HEK293 (cell line): ENCODE measurements around the gene ALAD.

Experiments
- CTCF ChIA-PET: fragments of 350-600 bp; formaldehyde crosslinking; extraction: SDS; loops from one replicate; lab custom pipeline; 2021; ENCODE audit warnings: antibody characterized with exemption; lab: Yijun Ruan, JAX
- POLR2A ChIA-PET: fragments of 300-600 bp; formaldehyde crosslinking; extraction: SDS; loops from one replicate; lab custom pipeline; 2020; ENCODE audit warnings: antibody characterized with exemption, inconsistent platforms; lab: Yijun Ruan, JAX
- H3K27ac ChIP-seq: fragments of 200-500 bp; sonication (Bioruptor generic); 2 replicates; pipeline ENCODE4 v1.5.1; 2014; ENCODE audit warnings: low read depth, low read length, control low read depth, inconsistent platforms; ENCODE audit errors: extremely low read depth
- H3K36me3 ChIP-seq, 2 experiments: fragments of 200-500 bp in 1 of 2; sonication (Bioruptor generic) in 1 of 2; 1 replicate in 1 of 2; 2 replicates in 1 of 2; pipeline ENCODE4 v1.5.1; 2014 to 2017; ENCODE audit warnings: inconsistent platforms in 2 of 2, low read length in 2 of 2; ENCODE audit not compliant: control insufficient read depth in 2 of 2, insufficient read depth in 1 of 2
- H3K4me1 ChIP-seq: fragments of 200-500 bp; sonication (Bioruptor generic); 2 replicates; pipeline ENCODE4 v1.5.1; 2014; ENCODE audit warnings: mild to moderate bottlenecking, low read length, inconsistent platforms; ENCODE audit not compliant: control insufficient read depth, insufficient read depth
- H3K4me3 ChIP-seq: 2 replicates; pipeline ENCODE4 v1.5.1; 2011; ENCODE audit warnings: low read depth, mild to moderate bottlenecking, control low read depth, low read length, moderate library complexity
- H3K9me3 ChIP-seq: fragments of 200-500 bp; sonication (Bioruptor generic); 2 replicates; pipeline ENCODE4 v1.5.1; 2014; ENCODE audit warnings: low read depth, low read length, inconsistent platforms; ENCODE audit not compliant: control insufficient read depth, insufficient read depth
- BCL11A ChIP-seq: fragments of 450-650 bp; formaldehyde crosslinking; IDR thresholded peaks from 2 replicates; pipeline ENCODE4 v1.5.1; 2016; ENCODE audit warnings: low read depth, missing biosample characterization, missing genetic modification characterization
- OSR2 ChIP-seq: fragments of 450-650 bp; formaldehyde crosslinking; IDR thresholded peaks from 2 replicates; pipeline ENCODE4 v1.5.1; 2016; ENCODE audit warnings: missing biosample characterization, missing genetic modification characterization
- SALL2 ChIP-seq: fragments of 450-650 bp; formaldehyde crosslinking; IDR thresholded peaks from 2 replicates; pipeline ENCODE4 v1.5.0; 2017; ENCODE audit warnings: missing biosample characterization, mild to moderate bottlenecking, missing genetic modification characterization, borderline replicate concordance
- SP3 ChIP-seq: fragments of 450-650 bp; formaldehyde crosslinking; IDR thresholded peaks from 2 replicates; pipeline ENCODE4 v1.5.1; 2016; ENCODE audit warnings: missing biosample characterization, missing genetic modification characterization
- SP7 ChIP-seq: fragments of 450-650 bp; formaldehyde crosslinking; IDR thresholded peaks from 2 replicates; pipeline ENCODE4 v1.5.1; 2016; ENCODE audit warnings: missing biosample characterization, missing genetic modification characterization
- ZBTB20 ChIP-seq: fragments of 450-650 bp; formaldehyde crosslinking; IDR thresholded peaks from 2 replicates; pipeline ENCODE4 v1.5.1; 2016; ENCODE audit warnings: missing biosample characterization, missing genetic modification characterization
- ZNF138 ChIP-seq: fragments of 450-650 bp; formaldehyde crosslinking; IDR thresholded peaks from 2 replicates; pipeline ENCODE4 v1.5.1; 2016; ENCODE audit warnings: missing biosample characterization, missing genetic modification characterization, borderline replicate concordance
- ZNF169 ChIP-seq: fragments of 450-650 bp; formaldehyde crosslinking; IDR thresholded peaks from 2 replicates; pipeline ENCODE4 v1.5.1; 2016; ENCODE audit warnings: missing biosample characterization, missing genetic modification characterization
- ZNF350 ChIP-seq: fragments of 450-650 bp; formaldehyde crosslinking; IDR thresholded peaks from 2 replicates; pipeline ENCODE4 v1.5.0; 2017; ENCODE audit warnings: missing biosample characterization, mild to moderate bottlenecking, missing genetic modification characterization
- ZNF391 ChIP-seq: fragments of 450-650 bp; formaldehyde crosslinking; IDR thresholded peaks from 2 replicates; pipeline ENCODE4 v1.5.1; 2016; ENCODE audit warnings: low read depth, missing biosample characterization, missing genetic modification characterization, borderline replicate concordance
- ZNF394 ChIP-seq: fragments of 450-650 bp; formaldehyde crosslinking; IDR thresholded peaks from 2 replicates; pipeline ENCODE4 v1.5.1; 2016; ENCODE audit warnings: missing biosample characterization, missing genetic modification characterization, mild to moderate bottlenecking, moderate library complexity, borderline replicate concordance
- ZNF514 ChIP-seq: fragments of 450-650 bp; formaldehyde crosslinking; IDR thresholded peaks from 2 replicates; pipeline ENCODE4 v1.5.1; 2016; ENCODE audit warnings: missing biosample characterization, missing genetic modification characterization
- ZNF610 ChIP-seq: fragments of 450-650 bp; formaldehyde crosslinking; IDR thresholded peaks from 2 replicates; pipeline ENCODE4 v1.5.1; 2016; ENCODE audit warnings: missing biosample characterization, missing genetic modification characterization, borderline replicate concordance
- ZSCAN23 ChIP-seq: fragments of 450-650 bp; formaldehyde crosslinking; IDR thresholded peaks from 2 replicates; pipeline ENCODE4 v1.5.1; 2016; ENCODE audit warnings: missing biosample characterization, missing genetic modification characterization
- TF ChIP-seq, protein P1 (sequence below): fragments of 450-650 bp; IDR thresholded peaks from 2 replicates; pipeline ENCODE4 v1.5.1; 2018; ENCODE audit warnings: missing biosample characterization, mild to moderate bottlenecking, missing genetic modification characterization
- TF ChIP-seq, protein P2 (sequence below): fragments of 450-650 bp; formaldehyde crosslinking; IDR thresholded peaks from 2 replicates; pipeline ENCODE4 v1.5.1; 2016; ENCODE audit warnings: missing biosample characterization, missing genetic modification characterization, borderline replicate concordance
- TF ChIP-seq, protein P3 (sequence below): fragments of 450-650 bp; formaldehyde crosslinking; IDR thresholded peaks from 2 replicates; pipeline ENCODE4 v1.5.1; 2016; ENCODE audit warnings: missing biosample characterization, missing genetic modification characterization
- TF ChIP-seq, protein P4 (sequence below): fragments of 450-650 bp; formaldehyde crosslinking; IDR thresholded peaks from 2 replicates; pipeline ENCODE4 v1.5.1; 2016; ENCODE audit warnings: missing biosample characterization, missing genetic modification characterization
- TF ChIP-seq, protein P5 (sequence below): fragments of 450-650 bp; formaldehyde crosslinking; IDR thresholded peaks from 2 replicates; pipeline ENCODE4 v1.5.1; 2016; ENCODE audit warnings: missing biosample characterization, missing genetic modification characterization

The ALAD gene

DNA sequence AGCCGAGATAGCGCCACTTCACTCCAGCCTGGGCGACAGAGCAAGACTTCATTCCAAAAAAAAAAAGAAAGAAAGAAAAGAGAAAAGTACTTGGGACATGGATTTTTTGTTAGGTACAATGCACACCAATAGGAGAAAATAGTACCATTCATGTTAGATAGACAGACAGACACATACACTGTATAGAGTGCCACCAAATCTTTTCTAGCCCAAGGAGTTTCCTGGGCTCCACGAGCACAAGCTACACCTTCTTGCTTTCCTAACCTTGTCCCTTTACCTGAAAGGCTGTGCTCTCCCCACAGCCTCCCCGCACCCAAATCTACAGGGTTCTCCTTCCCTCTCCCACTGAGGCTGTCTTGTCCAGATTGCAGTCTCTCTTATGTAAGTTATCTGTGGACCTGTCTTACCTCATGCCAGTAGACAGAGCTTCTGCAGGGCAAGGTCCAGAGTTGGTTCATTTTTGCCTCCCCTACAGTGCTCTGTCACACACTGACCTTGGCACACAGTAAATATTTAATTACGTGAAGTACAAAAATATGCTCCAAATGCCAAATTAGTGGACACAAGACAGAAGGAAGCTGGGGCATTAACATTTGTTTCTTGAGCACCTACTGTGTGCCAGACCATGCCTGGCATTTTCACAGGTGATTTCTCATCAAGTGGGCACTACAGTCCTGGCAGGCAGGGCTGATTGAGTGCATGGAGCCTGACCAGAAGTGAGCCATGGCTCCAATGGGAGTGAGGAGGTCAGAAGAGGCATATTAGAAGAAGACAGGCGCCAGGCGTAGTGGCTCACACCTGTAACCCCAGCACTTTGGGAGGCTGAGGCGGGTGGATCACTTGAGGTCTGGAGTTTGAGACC, 5.9 kb downstream of the ALAD start:
- TF ChIP-seq ZNF169 (tag by site-specific recombination), result no peak
- no peak for TF ChIP-seq SALL2 (tag by site-specific recombination)
- TF ChIP-seq, protein P1, sequence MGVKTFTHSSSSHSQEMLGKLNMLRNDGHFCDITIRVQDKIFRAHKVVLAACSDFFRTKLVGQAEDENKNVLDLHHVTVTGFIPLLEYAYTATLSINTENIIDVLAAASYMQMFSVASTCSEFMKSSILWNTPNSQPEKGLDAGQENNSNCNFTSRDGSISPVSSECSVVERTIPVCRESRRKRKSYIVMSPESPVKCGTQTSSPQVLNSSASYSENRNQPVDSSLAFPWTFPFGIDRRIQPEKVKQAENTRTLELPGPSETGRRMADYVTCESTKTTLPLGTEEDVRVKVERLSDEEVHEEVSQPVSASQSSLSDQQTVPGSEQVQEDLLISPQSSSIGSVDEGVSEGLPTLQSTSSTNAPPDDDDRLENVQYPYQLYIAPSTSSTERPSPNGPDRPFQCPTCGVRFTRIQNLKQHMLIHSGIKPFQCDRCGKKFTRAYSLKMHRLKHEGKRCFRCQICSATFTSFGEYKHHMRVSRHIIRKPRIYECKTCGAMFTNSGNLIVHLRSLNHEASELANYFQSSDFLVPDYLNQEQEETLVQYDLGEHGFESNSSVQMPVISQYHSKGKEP (tag by site-specific recombination), result no peak
- TF ChIP-seq, protein P2, sequence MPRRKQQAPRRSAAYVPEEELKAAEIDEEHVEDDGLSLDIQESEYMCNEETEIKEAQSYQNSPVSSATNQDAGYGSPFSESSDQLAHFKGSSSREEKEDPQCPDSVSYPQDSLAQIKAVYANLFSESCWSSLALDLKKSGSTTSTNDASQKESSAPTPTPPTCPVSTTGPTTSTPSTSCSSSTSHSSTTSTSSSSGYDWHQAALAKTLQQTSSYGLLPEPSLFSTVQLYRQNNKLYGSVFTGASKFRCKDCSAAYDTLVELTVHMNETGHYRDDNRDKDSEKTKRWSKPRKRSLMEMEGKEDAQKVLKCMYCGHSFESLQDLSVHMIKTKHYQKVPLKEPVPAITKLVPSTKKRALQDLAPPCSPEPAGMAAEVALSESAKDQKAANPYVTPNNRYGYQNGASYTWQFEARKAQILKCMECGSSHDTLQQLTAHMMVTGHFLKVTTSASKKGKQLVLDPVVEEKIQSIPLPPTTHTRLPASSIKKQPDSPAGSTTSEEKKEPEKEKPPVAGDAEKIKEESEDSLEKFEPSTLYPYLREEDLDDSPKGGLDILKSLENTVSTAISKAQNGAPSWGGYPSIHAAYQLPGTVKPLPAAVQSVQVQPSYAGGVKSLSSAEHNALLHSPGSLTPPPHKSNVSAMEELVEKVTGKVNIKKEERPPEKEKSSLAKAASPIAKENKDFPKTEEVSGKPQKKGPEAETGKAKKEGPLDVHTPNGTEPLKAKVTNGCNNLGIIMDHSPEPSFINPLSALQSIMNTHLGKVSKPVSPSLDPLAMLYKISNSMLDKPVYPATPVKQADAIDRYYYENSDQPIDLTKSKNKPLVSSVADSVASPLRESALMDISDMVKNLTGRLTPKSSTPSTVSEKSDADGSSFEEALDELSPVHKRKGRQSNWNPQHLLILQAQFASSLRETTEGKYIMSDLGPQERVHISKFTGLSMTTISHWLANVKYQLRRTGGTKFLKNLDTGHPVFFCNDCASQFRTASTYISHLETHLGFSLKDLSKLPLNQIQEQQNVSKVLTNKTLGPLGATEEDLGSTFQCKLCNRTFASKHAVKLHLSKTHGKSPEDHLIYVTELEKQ (tag by site-specific recombination), result no peak
- TF ChIP-seq, protein P3, sequence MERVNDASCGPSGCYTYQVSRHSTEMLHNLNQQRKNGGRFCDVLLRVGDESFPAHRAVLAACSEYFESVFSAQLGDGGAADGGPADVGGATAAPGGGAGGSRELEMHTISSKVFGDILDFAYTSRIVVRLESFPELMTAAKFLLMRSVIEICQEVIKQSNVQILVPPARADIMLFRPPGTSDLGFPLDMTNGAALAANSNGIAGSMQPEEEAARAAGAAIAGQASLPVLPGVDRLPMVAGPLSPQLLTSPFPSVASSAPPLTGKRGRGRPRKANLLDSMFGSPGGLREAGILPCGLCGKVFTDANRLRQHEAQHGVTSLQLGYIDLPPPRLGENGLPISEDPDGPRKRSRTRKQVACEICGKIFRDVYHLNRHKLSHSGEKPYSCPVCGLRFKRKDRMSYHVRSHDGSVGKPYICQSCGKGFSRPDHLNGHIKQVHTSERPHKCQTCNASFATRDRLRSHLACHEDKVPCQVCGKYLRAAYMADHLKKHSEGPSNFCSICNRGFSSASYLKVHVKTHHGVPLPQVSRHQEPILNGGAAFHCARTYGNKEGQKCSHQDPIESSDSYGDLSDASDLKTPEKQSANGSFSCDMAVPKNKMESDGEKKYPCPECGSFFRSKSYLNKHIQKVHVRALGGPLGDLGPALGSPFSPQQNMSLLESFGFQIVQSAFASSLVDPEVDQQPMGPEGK, result no peak
- no peak for TF ChIP-seq ZBTB20 (tag by site-specific recombination)
- no peak for TF ChIP-seq ZNF394 (tag by site-specific recombination)
- no peak for TF ChIP-seq ZNF138 (tag by site-specific recombination)
- no peak for TF ChIP-seq ZNF350 (tag by site-specific recombination)
- TF ChIP-seq OSR2 (tag by site-specific recombination), result no peak
- TF ChIP-seq SP7 (tag by site-specific recombination), result no peak
- TF ChIP-seq, protein P4, sequence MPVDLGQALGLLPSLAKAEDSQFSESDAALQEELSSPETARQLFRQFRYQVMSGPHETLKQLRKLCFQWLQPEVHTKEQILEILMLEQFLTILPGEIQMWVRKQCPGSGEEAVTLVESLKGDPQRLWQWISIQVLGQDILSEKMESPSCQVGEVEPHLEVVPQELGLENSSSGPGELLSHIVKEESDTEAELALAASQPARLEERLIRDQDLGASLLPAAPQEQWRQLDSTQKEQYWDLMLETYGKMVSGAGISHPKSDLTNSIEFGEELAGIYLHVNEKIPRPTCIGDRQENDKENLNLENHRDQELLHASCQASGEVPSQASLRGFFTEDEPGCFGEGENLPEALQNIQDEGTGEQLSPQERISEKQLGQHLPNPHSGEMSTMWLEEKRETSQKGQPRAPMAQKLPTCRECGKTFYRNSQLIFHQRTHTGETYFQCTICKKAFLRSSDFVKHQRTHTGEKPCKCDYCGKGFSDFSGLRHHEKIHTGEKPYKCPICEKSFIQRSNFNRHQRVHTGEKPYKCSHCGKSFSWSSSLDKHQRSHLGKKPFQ (tag by site-specific recombination), result no peak
- TF ChIP-seq, protein P5, sequence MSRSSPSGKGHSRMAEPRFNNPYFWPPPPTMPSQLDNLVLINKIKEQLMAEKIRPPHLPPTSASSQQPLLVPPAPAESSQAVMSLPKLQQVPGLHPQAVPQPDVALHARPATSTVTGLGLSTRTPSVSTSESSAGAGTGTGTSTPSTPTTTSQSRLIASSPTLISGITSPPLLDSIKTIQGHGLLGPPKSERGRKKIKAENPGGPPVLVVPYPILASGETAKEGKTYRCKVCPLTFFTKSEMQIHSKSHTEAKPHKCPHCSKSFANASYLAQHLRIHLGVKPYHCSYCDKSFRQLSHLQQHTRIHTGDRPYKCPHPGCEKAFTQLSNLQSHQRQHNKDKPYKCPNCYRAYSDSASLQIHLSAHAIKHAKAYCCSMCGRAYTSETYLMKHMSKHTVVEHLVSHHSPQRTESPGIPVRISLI, result no peak
- no peak for TF ChIP-seq BCL11A (tag by site-specific recombination)
- no peak for TF ChIP-seq ZNF391
- TF ChIP-seq ZNF514, result no peak
- TF ChIP-seq ZSCAN23 (tag by site-specific recombination), result no peak
- TF ChIP-seq SP3 (tag by site-specific recombination), result no peak
- TF ChIP-seq ZNF610 (tag by site-specific recombination), result no peak
- H3K36me3 ChIP-seq, result peaks cover 0 to 38% of the 10 kb centered on the region in 2 experiments; a peak in 1 of 3 replicates
- ChIA-PET POLR2A (interaction anchor here (0.5 kb wide), 1 partner anchor 25 kb away, joined by 3 read pairs; no protein-coding TSS in a partner anchor), CTCF (interaction anchor here (0.6 kb wide), 1 partner anchor 11 kb away, joined by 3 read pairs; no protein-coding TSS in a partner anchor)
- no peaks in the 10 kb centered on the region for H3K9me3 ChIP-seq
- peaks cover 2% of the 10 kb centered on the region; the same call in 1 of the 2 replicates for H3K4me1 ChIP-seq
- no peak overlapping the region for H3K27ac ChIP-seq
- no peak overlapping the region for H3K4me3 ChIP-seq
